CD4-positive, alpha-beta T cell treated with Interleukin-17A for 4 hours (primary cell): ENCODE results near the gene ITGB5.
"Not testable (repeated sequence)": the region's sequence is repeated elsewhere in the genome, so short reads cannot be mapped to it uniquely, and the experiment has no call there.

Experiments used
- DNase-seq: peaks from one replicate; pipeline ENCODE4 v3.0.0-alpha.2; 2020; ENCODE audit warnings: mixed read lengths

ITGB5 gene

GRCh38 chr3:124769462-124769861 is 117.7 kb downstream of the ITGB5 start:
- no peak for DNase-seq

DNA sequence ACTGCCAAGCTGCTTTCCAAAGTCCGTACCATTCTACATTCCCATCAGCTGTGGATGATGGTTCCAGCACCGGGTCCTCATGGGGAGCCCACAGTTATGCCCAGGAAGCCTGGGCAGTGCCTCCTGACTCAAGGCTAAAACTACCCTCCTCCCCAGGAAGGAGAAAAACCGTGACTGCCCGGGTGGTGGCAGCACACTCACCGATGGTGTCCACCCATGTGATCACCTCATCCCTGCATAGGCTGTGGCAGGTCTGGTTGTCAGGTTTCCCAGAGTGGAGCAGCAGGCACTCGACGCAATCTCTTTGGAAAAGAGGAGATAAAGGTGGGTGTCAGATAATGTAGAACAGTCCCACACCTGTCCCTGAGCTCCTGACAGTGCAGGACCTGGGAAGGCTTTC is 118.4 kb downstream of the ITGB5 start:
- DNase-seq, result peak; percentile 9

- DNase-seq, result no peak
Observed at GRCh38 chr3:124767691-124768090, 119.5 kb downstream of the ITGB5 start.

- DNase-seq, result no peak
Observed at GRCh38 chr3:124767264-124767663, 119.9 kb downstream of the ITGB5 start.

- no peak for DNase-seq
Observed at GRCh38 chr3:124766113-124767095, 120.8 kb downstream of the ITGB5 start.

DNA sequence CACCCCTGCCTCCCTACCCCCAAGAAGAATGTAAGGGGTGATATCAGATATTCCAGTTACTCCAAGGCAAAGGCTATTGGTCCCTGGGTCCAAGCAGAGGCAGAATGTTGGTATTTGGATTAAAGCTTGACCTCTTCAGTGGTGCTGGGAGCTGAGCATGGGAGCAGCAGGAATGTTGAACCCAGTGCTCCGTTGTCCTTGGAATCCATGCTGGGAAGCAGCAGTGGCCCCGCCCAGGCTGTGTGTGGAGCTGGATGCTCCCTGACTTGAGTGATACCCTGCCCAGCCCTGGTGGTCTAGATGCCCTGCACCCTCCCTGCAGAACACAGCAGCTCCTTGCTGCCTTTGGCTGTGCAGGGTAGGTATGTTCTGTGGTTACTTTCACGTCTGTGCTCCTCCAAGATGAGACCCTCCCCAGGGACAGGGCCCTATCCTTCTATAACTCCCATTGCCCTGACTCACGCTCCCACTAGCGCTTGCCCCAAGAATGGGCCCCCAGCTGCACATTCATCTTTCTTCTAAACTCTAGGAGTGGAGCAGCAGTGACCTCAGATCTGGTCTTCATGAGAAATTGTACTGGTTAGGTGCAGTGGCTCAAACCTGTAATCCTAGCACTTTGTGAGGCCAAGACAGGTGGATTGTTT is 121.8 kb downstream of the ITGB5 start:
- no peak for DNase-seq

GRCh38 chr3:124764746-124765145 is 122.4 kb downstream of the ITGB5 start:
- DNase-seq, result no peak

DNA sequence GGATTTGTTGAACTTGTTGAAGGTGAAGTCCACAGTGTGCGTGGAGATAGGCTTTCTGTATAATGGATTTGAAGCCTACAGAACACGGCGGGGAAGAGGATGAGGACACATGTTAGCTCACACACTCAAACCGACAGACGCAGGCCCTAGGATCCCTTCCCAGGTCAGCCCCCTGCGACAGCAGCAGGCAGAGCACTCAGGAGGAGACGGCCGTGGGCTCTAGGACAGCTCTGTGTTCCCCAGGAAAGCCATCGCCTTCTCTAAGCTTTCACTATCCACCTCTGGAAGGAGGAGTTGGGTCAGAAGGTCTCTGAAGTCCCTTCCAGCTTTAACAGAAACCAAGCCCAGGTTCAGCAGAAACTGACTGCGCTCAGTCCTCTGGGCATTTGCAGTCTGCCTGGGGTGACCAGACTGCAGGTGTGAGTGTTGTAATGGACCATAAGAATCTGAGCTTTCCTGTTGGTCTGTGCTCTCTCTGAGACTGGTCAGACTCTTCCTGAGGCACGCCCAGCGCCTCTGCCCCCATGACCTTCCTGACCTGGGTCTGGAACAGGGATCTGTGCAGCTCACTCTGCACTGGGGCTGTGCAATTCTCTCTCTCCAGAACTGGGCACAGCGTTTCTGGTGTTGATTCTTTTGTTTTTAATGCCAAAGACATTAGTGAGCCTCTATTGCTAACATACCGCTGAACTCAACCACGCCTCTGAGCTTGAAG is 123.4 kb downstream of the ITGB5 start:
- DNase-seq, result no peak

- no peak for DNase-seq
Observed at GRCh38 chr3:124763206-124763605, 124.0 kb downstream of the ITGB5 start.

- DNase-seq, result no peak
Observed at GRCh38 chr3:124762661-124763011, 124.5 kb downstream of the ITGB5 start.

- no peak for DNase-seq
Observed at GRCh38 chr3:124761935-124762660, 125.1 kb downstream of the ITGB5 start.

DNA sequence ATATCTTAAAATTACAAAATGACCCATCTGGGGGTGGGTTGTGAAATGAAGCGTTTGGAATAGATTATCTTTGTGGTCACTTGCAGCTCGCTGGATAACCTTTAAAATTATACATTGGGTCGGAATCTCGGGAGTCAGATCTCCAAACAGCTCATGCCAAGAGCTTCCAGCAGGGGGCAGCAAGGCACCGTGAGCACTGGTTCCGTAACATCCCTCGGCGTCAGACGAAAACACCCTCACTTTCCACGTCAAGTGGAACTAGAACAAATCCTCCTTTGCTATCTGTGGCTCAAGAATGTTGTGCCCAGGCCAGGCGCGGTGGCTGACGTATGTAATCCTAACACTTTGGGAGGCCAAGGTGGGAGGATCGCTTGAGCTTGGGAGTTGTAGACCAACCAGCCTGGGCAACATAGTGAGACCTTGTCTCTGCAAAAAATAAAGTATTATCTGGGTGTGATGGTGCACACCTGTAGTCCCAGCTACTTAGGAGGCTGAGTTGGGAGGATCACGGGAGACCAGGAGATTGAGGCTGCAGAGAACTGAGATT is 125.8 kb downstream of the ITGB5 start:
- peak; percentile 85 for DNase-seq

DNA sequence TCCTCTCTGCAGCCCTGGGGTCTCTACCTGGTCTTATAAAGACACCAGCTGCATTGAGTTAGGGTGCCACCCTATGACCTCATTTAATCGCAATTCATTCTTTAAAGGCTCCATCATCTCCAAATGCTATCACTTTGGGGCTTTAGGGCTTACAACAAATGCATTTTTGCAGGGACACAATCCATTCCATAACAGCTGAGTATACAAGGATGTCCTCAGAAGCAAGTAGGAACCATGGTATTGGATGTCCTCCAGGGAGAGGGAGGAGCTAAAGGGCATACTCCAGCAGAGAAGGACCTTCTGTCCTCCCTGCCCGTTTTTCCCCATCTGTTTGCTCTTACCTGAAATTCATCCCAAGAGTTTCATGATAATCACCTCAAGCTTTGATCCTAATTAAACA is 126.6 kb downstream of the ITGB5 start:
- no peak for DNase-seq

- DNase-seq, result no peak
Observed at GRCh38 chr3:124759666-124760401, 127.3 kb downstream of the ITGB5 start.

DNA sequence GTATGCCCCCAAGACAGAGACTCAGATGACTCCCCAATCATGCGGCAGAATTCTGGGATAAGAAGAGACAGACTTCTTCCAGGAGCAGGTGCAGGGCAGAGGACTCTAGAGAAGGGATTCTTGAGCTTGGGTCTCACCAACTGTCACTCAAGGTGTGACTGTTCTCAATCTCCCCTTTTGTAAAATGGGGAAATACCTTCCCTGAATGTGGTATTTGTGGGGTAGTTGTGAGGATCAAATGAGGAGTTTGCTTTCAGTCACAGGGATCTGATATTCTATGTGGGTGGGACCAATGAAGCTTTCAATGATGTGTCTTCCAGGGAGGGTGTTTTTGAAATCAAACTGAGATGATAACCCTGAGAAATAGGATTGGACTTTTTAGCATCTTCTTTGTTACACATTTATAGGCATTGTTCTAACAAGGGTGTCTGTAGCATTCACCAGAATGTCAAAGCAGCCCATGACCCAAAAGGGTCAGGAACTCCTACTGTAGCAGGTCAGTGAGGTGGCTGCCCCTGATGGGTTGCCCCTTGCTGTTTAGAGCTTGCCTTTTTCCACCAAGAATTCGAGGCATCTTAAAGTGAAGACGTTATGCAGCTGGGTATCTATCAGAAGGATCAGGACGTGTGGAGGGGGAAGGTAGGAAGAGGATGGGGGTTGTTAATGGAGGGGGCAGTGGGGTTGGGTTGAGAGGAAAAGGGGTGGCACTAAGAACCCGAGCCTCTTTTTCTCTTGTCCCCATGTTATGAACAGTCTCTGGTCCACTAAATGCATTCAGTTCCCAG is 128.1 kb downstream of the ITGB5 start:
- no peak for DNase-seq

DNA sequence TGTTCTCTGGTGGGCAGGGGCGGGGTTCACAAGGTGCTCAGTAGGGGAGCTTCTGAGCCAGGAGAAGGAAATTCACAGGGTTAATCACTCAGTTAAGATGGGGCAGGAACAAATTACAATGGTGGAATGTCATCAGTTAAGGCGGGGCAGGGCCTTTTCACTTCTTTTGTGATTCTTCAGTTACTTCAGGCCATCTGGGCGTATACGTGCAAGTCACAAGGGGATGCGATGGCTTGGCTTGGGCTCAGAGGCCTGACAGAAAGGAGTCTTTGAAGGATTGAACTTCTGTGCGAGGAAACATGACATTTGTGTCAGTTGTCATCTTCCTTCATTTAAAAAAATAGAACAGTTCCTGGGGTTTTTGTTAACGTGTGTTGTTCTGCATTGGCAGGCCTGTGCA is 129.2 kb downstream of the ITGB5 start:
- not testable (repeated sequence) for DNase-seq

DNA sequence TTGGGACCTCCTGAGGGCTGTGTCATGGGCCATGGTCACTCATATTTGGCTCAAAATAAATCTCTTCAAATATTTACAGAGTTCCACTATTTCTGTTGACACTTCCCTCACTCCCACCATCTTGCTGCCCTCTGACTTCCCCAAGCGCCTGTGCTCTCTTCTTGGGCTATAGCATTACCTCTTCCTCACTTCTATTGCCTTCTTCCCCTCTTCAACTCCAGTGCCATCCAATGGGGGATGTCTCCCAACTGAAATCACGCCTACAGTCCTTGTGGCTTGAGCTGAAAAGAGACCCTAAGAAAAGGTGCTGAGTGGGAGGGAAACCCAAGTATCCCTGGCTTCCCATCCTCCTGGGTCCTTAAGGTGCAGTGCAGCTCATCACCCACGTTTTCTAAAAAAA is 135.1 kb downstream of the ITGB5 start:
- no peak for DNase-seq

DNA sequence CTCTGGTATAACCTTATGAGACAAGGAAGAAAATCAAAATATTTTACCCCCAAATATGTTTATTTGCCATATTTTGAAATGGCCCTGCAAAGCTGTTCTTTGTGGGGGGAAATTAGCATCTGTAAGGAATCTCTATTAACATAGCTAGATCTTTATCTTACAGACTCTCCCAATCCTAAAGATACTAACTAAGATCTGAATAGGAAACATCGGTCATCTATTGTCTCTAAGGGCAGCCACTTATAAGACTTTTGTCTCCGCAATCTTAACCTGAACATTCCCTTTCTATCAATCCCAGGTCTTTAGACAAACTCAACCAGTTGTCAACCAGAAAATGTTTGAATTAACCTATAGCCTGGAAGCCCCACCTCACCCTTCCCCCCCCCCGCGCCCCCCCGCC is 135.7 kb downstream of the ITGB5 start:
- DNase-seq, result no peak

- not testable (repeated sequence) for DNase-seq
Observed at GRCh38 chr3:124749877-124750276, 137.3 kb downstream of the ITGB5 start.

DNA sequence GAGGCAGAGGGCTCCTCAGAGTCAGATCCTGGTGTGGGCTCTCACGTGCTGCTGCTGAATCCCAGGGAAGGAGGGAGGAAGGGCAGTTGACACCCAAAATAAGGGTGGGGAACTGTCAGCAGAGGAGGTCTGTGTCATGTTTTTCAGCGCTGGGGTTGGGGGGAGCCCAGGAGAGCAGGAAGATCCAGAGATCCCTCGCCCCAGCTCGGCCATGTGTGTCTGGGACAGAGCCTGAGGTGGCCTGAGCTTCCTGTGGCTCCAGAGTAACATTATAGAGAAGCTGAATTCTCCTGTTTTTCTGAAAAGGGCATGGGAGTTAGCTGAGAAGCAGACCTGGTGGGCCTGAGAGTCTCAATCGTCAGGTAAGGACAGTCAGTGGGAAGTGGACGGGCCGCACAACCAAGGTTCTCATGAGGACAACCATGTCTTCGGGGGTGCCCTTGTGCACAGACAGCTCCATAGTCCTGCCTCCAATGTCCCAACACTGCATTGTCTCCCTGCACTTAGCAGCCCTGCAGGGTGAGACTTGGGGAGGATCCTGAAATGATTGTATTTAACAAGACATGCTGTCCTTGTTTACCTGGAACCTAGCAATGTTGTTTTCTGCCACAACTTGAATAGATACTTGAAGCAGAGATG is 138.5 kb downstream of the ITGB5 start:
- DNase-seq, result no peak
